ENCODE measurements around the gene ATXN1.

The ATXN1 gene

DNA sequence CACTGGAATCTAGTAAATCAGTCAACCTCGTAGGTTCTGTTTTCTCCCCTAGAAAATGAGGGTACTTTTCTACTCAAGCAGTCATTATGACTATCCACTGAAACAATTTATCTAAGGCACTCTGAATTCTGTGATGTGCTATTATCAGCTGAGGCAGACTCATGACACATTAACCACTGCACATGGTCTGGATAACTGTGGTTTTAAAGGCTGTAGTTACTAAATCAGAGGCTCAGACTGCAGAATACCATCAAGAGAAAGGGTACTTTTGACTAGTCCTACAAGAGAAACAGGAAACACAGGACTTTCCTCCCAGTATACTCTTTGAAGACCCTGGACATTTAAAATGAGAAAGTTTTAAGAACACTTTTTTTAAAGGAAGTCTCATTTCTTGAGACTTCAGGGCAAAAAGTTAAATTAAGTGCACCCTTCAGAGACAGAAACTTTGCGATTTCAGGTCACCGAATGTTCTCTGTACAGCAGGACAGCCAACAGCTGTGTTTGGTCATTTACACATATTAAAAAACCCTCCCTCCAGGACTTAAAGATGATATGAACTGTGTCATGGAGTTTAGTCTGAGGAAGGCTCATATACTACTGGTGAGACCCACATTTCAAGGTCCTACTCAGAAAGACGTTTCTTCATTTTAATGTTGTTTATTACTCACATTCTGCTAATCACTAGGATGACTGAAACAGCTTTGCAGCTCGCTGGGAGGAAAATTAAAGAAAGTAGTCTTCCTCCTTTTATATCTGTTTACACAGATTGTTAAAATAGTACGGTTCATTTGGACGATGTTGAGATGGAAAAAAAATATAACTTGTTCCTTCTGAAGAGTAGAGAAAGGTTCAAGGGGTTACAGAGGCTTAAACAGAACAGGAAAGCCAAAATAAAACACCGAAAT lies 19.9 kb downstream of the ATXN1 start:
- DNase-seq = no peak

DNA sequence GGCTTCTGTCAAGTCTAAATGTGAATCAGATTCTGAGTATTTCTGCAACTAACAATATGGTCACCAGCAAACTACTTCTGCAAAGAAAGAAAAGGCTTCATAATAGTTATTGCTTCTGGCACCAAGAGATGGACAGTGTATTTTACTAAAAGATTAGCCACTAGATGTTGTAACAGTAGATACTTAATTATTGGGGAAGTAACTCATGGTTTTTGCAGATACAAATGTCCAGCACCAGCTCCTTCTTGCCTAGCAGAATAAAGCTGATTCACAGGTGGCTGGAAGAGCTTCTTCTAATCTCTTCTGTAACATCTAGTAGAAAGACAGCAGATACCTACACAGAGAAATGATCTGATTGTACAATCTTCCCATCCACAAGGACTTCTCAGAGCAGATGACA lies 21.2 kb downstream of the ATXN1 start:
- DNase-seq = no peak

DNA sequence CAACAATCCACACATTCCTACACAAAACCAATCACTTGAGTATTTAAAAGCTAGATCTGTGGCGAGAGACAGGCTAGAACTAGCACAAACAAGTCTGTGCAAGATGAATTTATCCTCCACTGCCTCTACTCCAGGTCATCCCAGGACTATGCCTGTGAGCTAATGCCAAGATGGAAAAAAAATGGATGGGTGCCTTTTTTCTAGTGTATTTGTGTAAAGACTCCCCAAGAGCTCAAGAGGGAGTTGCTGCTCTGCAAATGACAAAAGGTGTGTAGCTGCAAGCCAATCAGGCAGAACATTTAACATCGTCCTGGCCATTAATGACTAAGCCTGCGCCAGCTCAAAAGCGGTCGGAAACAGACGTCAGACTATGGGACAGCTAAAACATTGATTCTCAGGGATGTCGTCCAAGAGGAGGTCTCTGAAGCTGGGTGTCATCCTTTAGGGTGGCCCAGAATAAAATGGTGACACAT lies 21.9 kb downstream of the ATXN1 start:
- DNase-seq = no peak

DNA sequence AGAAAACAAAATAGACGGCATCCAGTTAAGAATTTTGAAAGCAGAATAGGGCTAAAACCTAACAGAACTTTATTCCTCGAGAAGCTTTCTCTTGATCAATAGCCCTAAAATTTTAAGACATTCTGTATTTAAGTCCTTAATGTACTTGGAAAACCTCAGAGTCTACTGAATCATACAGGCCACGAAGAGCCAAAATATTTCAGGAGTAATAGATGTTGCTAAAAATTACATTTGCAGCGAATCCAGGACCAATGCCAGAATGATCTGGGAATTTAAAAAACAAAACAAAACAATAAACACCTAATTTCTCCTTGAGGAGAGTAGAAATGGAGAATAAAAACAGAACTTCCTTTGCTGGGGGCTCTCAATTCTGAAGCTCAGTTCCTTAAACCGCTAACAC lies 23.3 kb downstream of the ATXN1 start:
- DNase-seq = no peak

DNA sequence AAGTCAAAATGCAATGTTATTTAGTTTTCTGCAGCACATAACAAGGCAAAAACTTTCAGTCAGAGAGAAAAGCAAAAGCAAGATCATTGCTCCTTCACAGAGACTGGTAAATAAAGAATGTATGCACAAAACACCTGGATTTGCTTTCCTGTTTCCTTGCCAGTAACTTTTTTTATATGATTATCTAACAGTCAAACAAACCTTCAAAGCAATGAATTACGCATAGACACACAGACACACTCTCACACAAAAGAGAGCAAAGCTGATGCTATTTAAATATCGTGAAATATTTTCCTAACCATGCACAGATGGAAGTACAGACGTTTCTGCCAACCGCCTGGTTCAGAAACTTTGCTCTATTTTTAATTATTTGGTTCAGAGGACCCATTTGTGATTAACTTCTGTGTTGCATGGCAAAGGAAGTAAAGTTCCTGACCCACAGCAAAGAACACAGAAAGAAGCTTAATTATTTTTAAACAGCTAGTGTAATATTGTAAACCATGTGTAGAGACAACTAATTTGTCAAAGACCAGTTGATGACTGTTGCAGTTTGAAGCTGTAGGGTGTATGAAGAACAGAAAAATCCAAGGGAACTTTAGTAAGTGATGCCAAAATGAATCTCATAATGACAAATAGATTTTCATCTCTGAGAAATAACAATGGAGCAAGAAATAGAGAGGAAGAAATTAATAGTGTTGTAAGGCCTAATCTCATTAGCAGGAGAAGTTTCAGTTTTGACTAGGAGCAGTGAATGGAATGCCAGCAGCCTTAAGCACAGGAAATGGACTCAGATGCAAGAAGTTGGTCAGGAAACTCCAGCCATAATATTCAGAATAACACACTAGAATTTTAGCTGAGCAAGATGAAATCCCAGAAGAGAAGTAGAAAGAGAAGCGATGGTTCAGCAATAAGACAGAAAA lies 24.1 kb downstream of the ATXN1 start:
- no peak for DNase-seq

DNA sequence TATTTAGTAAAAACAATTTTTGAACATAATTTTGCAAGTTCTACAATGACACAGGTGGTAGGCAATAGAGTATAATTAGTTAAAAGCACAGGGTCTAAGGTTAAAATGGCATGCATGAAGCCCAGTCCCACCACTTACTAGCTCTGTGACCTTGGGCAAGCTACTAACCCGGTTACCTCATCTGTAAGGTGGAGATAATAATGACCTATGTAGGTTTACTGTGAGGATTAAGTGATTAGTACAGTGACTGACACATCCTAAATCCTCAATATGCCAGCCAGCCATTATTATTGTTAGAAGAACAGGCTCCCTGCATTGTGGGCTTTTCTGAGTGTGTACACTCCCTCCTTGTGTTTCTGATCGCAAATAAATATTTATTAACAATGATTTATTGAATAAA lies 26.2 kb downstream of the ATXN1 start:
- no peak for DNase-seq

DNA sequence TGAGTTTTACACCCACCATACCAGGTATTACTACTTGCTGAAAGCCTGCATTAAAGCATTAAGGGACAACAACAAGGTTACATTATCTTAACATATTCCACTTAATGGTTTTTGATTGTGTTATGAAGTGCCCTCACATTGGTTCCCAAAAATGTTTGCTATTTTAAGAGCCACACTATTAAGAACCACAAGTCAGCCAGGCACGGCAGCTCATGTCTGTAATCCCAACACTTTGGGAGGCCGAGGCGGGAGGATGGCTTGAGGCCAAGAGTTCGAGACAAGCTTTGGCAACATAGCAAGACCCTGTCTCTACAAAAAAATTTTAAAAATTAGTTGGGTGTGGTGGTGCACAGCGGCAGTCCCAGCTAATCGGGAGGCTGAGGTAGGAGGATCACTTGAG lies 28.2 kb downstream of the ATXN1 start:
- no peak for DNase-seq

DNA sequence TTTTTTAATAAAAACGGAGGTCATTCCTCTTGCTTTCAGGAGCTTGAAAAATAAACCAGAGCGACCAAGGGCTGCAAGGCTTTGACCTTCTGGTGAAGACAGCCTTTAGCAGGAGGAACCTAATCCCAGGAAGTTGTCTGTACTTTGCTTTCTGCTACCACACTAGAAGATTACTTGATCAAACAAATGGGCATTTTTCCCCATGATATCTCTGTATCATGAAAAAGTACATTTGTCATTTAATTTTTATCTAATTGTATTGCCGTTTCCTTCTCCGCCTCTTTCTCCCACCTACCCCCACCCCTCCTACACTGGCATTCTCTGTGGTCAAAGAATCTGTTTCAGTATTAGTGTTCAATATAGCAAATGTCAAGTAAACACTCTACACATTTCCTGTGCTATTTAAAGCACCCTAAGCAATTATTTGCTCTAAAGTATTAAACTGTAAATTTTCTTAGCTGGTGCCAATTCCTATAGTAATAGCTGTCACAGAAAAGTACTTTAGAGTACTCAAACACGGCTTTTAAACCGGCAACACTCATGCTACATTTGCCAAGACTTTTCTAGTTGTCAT lies 29.7 kb downstream of the ATXN1 start:
- no peak for DNase-seq

DNA sequence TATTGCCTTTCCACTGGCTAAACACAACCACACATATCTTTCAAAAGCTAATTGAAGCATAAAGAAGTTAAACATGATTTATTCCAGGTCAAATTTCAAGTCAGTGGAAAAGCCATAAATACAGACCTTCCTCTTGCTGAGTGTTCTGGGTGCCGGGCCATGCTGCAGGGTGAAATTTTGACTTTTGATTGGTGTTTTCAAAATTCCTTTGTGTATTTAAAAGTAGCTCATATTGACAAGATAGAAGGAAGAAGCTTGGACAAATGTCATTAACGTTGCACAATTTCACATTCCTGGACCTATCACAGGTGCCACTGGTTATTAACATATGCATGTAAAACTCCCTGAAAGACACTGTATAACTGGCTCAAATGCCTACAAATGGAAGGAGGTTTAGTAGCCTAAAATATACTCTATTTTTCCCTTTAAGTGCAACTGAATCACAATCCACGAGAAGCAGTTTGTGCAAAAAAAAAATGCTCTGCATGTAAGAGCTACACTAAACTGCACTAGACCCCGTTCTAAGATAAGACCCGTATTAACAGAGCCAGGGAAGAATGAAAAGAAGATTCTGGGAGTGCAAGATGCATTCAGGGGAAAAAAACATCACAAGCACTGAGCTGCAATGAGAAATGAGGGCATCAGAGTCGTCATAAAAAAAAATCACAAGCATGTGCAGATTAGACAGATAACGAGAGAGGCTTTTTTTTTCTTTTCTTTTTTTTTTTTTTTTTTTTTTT lies 30.4 kb downstream of the ATXN1 start:
- DNase-seq = no peak

DNA sequence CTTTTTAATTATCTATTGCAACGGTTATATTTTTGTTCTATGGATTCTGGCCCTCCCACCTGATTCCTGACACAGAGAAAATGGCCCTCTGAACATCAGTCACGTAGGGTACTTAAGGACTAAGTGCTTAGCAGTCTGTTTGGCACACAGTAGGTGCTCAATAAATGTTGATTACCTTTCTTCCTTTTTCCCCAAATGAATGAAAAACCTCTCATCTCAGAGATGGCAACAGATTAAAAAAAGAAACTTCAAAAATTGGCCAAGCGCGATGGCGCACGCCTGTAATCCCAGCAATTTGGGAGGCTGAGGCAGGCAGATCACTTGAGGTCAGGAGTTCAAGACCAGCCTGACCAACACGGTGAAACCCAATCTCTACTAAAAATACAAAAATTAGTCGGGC lies 31.5 kb downstream of the ATXN1 start:
- DNase-seq = no peak

DNA sequence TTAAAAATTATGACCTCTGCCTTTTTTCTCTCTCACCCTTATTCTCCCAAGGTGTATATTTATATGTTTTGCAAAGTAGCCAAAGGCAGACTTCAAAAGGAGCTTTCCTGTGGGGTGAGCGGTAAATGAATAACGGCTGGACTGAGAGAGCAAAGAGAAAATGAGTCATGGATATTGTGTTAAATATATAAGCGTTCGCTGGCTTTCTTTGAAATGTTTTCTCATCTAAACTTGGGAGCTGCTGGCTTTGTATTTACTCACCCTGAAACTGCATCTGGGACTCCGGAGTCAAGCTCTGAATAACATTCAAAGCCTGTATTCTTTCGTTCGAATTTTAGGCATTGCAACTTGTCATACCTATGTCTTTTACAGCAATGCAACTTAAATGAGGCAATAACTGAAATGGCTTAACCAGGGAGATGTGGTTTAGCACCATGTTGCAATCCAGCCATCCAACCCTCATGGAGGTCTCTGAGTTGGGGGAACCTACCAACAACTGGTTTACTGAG lies 32.0 kb downstream of the ATXN1 start:
- DNase-seq = no peak

DNA sequence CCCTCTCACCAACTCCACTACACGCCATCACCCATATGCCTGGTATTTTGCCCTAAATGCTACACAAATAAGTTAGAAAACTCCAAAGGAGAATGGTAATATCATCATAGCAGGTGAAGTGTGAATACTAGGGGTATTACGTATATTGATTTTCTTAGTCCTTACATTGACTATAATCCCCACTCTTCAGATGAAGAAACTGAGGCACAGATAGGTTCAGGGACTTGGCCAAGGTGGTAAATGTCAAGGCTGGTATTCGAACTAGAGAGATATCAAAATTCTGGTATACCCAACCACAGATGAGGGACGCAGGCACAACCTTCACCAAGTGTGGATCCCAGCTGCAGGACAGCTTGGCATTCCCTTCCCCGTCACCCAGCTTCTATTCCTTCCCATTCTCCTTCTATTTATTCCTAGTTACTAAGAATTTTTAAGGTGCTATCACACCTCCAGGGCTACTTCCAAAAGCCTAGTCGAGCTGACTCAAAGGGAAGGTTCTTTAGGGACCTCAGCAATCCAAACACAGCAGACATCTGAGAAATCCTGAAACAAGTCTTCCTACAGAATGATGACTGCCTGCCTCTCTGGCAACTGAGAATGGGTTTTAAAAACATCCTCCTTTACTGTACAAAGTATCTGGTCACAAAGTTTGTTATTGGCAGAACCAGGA lies 32.6 kb downstream of the ATXN1 start:
- DNase-seq = no peak

DNA sequence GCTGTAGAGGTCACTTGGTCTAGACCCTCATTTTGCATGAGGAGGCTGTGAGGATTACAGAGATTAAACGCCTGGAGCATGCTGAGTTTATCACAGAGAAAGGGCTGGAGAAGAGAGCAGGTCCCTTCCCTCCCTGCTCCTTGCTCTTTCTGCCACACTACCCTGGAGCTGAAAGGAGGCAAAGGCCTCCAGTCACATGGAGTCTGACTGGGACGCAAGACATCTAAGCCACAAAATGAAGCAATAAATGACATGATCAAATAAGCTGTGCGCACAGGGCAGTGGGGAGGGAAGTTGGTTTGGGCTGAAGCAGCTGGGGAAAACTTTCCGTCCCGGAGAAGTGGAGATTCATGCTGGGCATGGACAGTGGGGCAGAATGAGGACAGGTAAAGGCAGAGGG lies 33.3 kb downstream of the ATXN1 start:
- no peak for DNase-seq

DNA sequence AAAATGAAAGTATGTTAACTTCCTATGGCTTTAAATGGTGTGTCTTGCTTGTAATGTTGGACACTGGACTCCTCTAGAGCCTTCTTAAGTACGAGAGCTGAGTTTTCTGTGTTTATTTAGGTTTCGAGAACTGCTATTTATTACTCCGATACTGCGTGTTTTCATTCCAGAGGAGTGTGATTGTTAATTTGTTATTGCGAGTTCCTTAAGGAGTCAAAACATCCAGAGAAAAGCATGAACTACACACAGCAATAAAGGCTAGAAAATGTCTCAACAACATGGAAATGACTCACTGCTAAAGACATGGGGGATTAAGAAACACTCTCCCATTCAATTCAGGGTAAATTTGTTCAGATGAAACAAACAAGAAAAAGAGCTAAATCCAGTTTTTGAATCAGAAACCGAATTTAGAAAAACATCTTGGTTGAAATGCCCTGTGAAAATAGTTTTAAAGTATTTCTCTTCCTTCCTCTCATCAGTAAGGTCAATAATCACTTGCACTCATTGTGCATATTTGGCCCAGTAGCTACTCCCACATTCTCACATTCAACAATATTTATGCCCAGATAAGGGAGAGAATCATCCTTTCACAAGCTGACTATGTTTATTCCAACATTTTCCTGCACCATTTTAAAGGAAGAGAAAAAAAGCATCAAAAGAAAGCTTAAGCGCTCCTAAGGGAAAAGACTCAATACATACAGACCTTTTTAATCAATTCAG lies 36.0 kb downstream of the ATXN1 start:
- no peak for DNase-seq

DNA sequence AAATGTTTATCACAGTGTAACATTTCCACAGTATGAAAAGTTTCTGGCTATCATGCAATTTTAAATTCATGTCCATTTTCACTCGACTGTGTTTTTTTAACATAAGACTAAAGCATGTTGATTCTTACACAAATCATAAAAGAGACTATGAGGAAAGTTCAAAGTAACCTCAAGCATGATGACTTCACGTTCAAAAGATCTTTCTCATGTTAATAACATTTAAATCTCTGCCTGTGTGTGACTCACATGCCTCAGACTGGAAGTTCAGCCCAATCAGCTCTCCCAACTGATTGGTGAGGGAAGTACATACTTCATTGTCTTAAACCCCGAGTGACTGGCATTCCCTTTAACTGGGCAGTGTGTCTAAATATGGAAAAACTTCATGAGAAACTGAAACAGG lies 37.4 kb downstream of the ATXN1 start:
- no peak for DNase-seq

DNA sequence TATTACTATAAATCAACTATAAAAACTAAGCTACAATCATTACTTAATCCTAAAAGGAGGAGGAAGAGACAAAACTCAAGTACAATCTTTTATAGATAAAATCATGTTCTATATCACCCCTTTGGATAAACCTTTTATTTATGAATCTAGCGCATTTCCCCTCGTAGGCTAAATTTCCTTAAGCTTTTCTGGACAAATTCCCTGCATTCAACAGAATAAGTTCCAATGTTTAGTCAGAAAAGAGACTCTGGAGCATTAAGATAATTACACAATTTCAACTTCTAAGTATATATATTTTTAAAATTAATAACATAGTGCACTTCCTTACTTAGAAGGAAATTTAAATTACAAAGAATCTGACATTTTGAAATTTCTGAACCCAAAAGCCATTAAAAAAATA lies 37.9 kb downstream of the ATXN1 start:
- no peak for DNase-seq

DNA sequence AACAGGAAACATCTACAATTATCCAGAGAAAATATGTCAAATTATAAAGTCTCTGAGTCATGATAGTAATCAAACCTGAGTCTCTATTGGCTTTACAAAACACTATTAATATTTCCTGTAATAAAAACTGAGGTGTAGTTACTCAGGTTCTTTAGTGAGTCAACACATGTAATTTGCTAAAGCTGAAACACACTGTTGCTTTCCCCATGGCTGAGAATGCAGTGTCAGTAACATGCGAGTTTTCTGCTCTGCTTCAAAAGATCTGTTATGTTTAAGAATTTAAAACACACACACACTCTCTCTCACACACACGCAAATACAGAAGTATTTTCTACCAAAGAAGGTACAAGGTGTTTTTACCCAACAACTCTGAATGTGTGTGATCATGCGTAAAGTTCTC lies 38.6 kb downstream of the ATXN1 start:
- no peak for DNase-seq

DNA sequence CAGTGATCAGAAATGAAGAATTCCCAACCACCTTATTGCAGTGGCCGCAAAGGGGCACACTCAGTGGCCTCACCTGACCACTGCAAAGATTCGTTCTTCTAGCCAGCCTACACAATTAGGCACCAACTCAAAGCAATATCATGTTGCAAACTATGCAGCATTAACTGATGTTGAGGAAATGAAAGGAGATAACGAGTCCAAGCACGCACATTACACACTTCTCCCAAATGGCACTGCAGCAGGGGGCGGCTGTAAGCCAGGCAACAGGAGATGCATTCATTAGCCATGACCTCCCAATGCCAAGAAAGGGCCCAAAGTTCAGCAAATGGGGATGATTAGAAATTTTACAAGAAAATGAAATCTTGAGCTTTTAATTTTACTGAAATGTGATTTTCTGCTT lies 39.3 kb downstream of the ATXN1 start:
- DNase-seq = no peak

DNA sequence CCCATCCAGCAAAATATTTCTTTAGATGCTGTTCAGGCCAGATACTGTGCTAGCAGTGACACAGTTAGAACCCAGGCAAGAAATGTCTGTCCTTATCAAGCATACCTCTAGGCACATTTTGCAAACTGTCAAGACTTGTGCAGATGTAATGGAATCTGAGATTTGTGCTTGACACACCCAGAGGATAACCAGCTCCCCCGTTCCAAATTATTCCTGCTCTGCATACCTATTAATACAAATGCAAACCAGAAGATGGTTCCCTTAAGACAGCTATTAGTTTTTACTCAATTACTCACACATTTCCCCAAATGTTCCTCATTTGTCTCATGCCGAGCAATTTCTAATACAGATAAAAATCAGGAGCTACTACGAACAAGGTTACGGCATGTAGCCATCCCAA lies 40.4 kb downstream of the ATXN1 start:
- DNase-seq = no peak

DNA sequence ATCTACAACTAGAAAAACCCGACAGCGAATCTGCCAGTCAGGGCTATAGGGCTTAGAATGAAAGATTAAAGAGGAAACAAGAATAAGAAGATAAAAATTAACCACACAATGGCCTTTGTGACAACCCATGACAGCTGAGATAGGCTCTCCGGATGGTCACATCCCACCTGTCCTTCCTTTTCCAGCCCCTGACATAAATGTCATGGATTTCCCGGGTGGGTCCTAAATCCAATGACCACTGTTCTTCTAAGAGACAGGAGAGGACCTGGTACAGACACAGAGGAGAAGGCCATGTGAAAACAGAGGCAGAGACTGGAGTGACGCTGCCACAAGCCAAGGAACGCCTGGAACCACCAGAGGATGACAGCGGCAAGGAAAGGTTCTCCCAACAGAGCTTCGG lies 41.8 kb downstream of the ATXN1 start:
- DNase-seq = no peak

DNA sequence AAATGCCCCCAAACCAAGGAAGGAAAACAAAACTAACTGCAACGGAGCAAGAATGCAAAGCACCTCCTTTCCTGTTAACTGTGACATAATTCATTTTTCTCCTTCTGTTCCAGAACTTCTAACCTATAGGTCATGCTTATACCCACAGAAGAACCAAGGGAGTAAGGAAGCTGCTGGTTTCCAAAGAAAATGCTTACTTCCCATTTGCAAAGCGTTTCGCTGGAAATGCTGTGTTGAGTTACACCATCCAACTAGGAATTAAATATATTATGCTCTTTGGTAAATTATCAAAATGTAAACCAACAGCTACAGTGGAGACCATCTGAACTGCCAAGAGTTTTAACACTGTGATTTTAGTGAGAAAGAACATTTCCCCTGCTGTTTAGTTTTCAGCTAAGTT lies 42.9 kb downstream of the ATXN1 start:
- no peak for DNase-seq
